AG04450 (cell line): ENCODE measurements around the gene HAT1. TPM values are rescaled to one million over a fixed set of nuclear protein-coding genes. Genes with fewer than 3 reads are reported as not detected.
"Not testable (repeated sequence)": the region's sequence is repeated elsewhere in the genome, so short reads cannot be mapped to it uniquely, and the experiment has no call there.

ENCODE experiments used
- CTCF ChIA-PET: fragments of 300-600, 350-600 bp; formaldehyde crosslinking; extraction: SDS; loops from one replicate; lab custom pipeline; 2022; ENCODE audit warnings: antibody characterized with exemption, inconsistent platforms; lab: Charles Lee
- POLR2A ChIA-PET: fragments of 350-600 bp; formaldehyde crosslinking; extraction: SDS; loops from one replicate; lab custom pipeline; 2021; ENCODE audit warnings: antibody characterized with exemption, inconsistent platforms; lab: Yijun Ruan, JAX
- DNase-seq: peaks from one replicate; pipeline ENCODE4 v3.0.0-alpha.2; 2011; ENCODE audit warnings: low read depth, low spot score
- H3K27ac ChIP-seq: one replicate; pipeline ENCODE4 v1.5.1; 2012; ENCODE audit warnings: low read depth, low read length, control low read depth
- H3K27me3 ChIP-seq: one replicate; pipeline ENCODE4 v1.6.0; 2012; ENCODE audit warnings: low read length; ENCODE audit not compliant: control insufficient read depth, insufficient read depth
- H3K4me3 ChIP-seq: 2 replicates; pipeline ENCODE4 v1.5.1; 2011; ENCODE audit warnings: mild to moderate bottlenecking, low read depth, low read length, control low read depth
- H3K9me3 ChIP-seq: 2 replicates; pipeline ENCODE4 v1.5.1; 2012; ENCODE audit warnings: low read length; ENCODE audit not compliant: control insufficient read depth, insufficient read depth
- CTCF ChIP-seq: IDR thresholded peaks from 2 replicates; pipeline ENCODE4 v1.5.1; 2011; ENCODE audit warnings: low read depth, low read length, control low read depth, inconsistent platforms
- polyA plus RNA-seq: library from polyadenylated mRNA; depleted of rRNA; stranded (reverse); fragments of >200 nt; gene quantifications from 2 replicates; pipeline ENCODE4 v1.2.3, GENCODE V29; 2011

HAT1 gene
- polyA plus RNA-seq, 1 experiment: 56.0 TPM

- TF ChIP-seq CTCF: no peak
- DNase-seq: no peak
- Histone ChIP-seq H3K27me3 (no peaks in the 10 kb centered on the region), H3K4me3 (no peak overlapping the region), H3K27ac (no peak overlapping the region), H3K9me3 (no peaks in the 10 kb centered on the region)
- POLR2A ChIA-PET: no interaction called here
- CTCF ChIA-PET: no interaction called here
Measured at GRCh38 chr2:171966235-171966634, 44.0 kb downstream of the HAT1 start.

GRCh38 chr2:171966688-171967087, 44.4 kb downstream of the HAT1 start:
- CTCF ChIA-PET: no interaction called here
- POLR2A ChIA-PET: no interaction called here

GRCh38 chr2:171968509-171968908, 46.2 kb downstream of the HAT1 start:
- ChIA-PET CTCF (no interaction called here), POLR2A (no interaction called here)
- Histone ChIP-seq H3K4me3 (no peak overlapping the region), H3K27me3 (no peaks in the 10 kb centered on the region), H3K27ac (no peak overlapping the region), H3K9me3 (no peaks in the 10 kb centered on the region)
- no peak for TF ChIP-seq CTCF
- no peak for DNase-seq

More at GRCh38 chr2:171966688-171967087, 44.4 kb downstream of the HAT1 start:
- Histone ChIP-seq H3K4me3 (no peak overlapping the region), H3K27me3 (no peaks in the 10 kb centered on the region), H3K27ac (no peak overlapping the region), H3K9me3 (no peaks in the 10 kb centered on the region)
- DNase-seq: no peak
- TF ChIP-seq CTCF: no peak

- H3K27me3 ChIP-seq: no peaks in the 10 kb centered on the region
- TF ChIP-seq CTCF: no peak
- ChIA-PET CTCF (no interaction called here), POLR2A (no interaction called here)
- H3K27ac ChIP-seq: no peak overlapping the region
- DNase-seq: no peak
- no peaks in the 10 kb centered on the region for H3K9me3 ChIP-seq
- no peak overlapping the region for H3K4me3 ChIP-seq
Measured at GRCh38 chr2:171972329-171972982, 50.2 kb downstream of the HAT1 start.

GRCh38 chr2:171979103-171979502, 56.8 kb downstream of the HAT1 start:
- CTCF ChIA-PET: no interaction called here

GRCh38 chr2:171983924-171984323, 61.7 kb downstream of the HAT1 start:
- DNase-seq, H3K27me3 ChIP-seq, CTCF ChIA-PET, POLR2A ChIA-PET, H3K9me3 ChIP-seq, H3K4me3 ChIP-seq, H3K27ac ChIP-seq: not testable (repeated sequence)

More at GRCh38 chr2:171979103-171979502, 56.8 kb downstream of the HAT1 start:
- no peaks in the 10 kb centered on the region for H3K9me3 ChIP-seq
- POLR2A ChIA-PET: interaction anchor here (0.7 kb wide), 1 partner anchor 49 kb away, joined by 3 read pairs; no protein-coding TSS in a partner anchor
- no peak for TF ChIP-seq CTCF
- no peak overlapping the region for H3K27ac ChIP-seq
- no peak overlapping the region for H3K4me3 ChIP-seq
- no peak for DNase-seq
- H3K27me3 ChIP-seq: no peaks in the 10 kb centered on the region
